OCI-LY1 (cell line): ENCODE measurements around the gene USP36.

Experiments used
- H2AFZ ChIP-seq: fragments of 200-600 bp; sonication (generic), shearing (Covaris generic); 2 replicates; pipeline ENCODE4 v1.6.0; 2014; ENCODE audit warnings: antibody characterized with exemption, mild to moderate bottlenecking, low read length
- H3F3A ChIP-seq: fragments of 200-600 bp; sonication (generic), shearing (Covaris generic); 2 replicates; pipeline ENCODE4 v1.6.0; 2014; ENCODE audit warnings: mild to moderate bottlenecking, antibody characterized with exemption, low read length, moderate library complexity; ENCODE audit not compliant: insufficient read depth
- H3K27ac ChIP-seq: fragments of 200-600 bp; sonication (generic); 2 replicates; pipeline ENCODE4 v1.5.1; 2014; ENCODE audit warnings: low read length, mixed run types, mild to moderate bottlenecking, low read depth; ENCODE audit not compliant: poor library complexity, severe bottlenecking
- H3K27me3 ChIP-seq: fragments of 200-600 bp; sonication (generic); 2 replicates; pipeline ENCODE4 v1.6.0; 2014; ENCODE audit warnings: antibody characterized with exemption, mild to moderate bottlenecking, low read length, moderate library complexity; ENCODE audit not compliant: insufficient read depth
- H3K36me3 ChIP-seq: fragments of 200-600 bp; sonication (generic); 2 replicates; pipeline ENCODE4 v1.6.1; 2014; ENCODE audit warnings: mild to moderate bottlenecking, antibody characterized with exemption, low read length, moderate library complexity, mixed read lengths; ENCODE audit not compliant: insufficient read depth
- H3K4me1 ChIP-seq: fragments of 200-600 bp; sonication (generic); 2 replicates; pipeline ENCODE4 v1.5.1; 2014; ENCODE audit warnings: mild to moderate bottlenecking, low read length, moderate library complexity; ENCODE audit not compliant: insufficient read depth, severe bottlenecking
- H3K4me2 ChIP-seq: fragments of 200-600 bp; sonication (generic), shearing (Covaris generic); 2 replicates; pipeline ENCODE4 v1.6.1; 2014; ENCODE audit warnings: low read length
- H3K4me3 ChIP-seq: fragments of 200-600 bp; sonication (generic); 2 replicates; pipeline ENCODE4 v1.5.1; 2014; ENCODE audit warnings: low read length, low read depth, mild to moderate bottlenecking, mixed read lengths; ENCODE audit not compliant: poor library complexity, severe bottlenecking
- H3K79me2 ChIP-seq: fragments of 200-600 bp; shearing (Covaris generic); 2 replicates; pipeline ENCODE4 v1.6.1; 2016; ENCODE audit warnings: mixed run types, low read length, mixed read lengths; ENCODE audit not compliant: insufficient read depth
- H3K9ac ChIP-seq: fragments of 200-600 bp; sonication (generic), shearing (Covaris generic); 2 replicates; pipeline ENCODE4 v1.6.1; 2014; ENCODE audit warnings: mild to moderate bottlenecking, low read length, mixed read lengths
- H3K9me2 ChIP-seq: fragments of 200-600 bp; sonication (generic), shearing (Covaris generic); 2 replicates; pipeline ENCODE4 v1.6.1; 2014; ENCODE audit warnings: low read depth, mild to moderate bottlenecking, low read length, mixed read lengths
- H3K9me3 ChIP-seq: fragments of 200-600 bp; shearing (Covaris generic); 2 replicates; pipeline ENCODE4 v1.6.1; 2014; ENCODE audit warnings: low read length, mixed read lengths
- H4K20me1 ChIP-seq: fragments of 200-600 bp; sonication (generic), shearing (Covaris generic); 2 replicates; pipeline ENCODE4 v1.6.0; 2016; ENCODE audit warnings: mild to moderate bottlenecking, low read length; ENCODE audit not compliant: insufficient read depth
- EZH2 ChIP-seq: fragments of 200-600 bp; sonication (generic), shearing (Covaris generic); IDR thresholded peaks from 2 replicates; pipeline ENCODE4 v1.8.0; 2017; ENCODE audit warnings: borderline replicate concordance, mixed run types, mild to moderate bottlenecking, antibody characterized with exemption, low read length, moderate library complexity, mixed read lengths
- TF ChIP-seq, protein P1 (sequence below): fragments of 200-600 bp; sonication (generic), shearing (Covaris generic); IDR thresholded peaks from 2 replicates; pipeline ENCODE4 v1.5.1; 2017; ENCODE audit warnings: mild to moderate bottlenecking, antibody characterized with exemption, low read length, moderate library complexity, mixed read lengths

Gene USP36

DNA sequence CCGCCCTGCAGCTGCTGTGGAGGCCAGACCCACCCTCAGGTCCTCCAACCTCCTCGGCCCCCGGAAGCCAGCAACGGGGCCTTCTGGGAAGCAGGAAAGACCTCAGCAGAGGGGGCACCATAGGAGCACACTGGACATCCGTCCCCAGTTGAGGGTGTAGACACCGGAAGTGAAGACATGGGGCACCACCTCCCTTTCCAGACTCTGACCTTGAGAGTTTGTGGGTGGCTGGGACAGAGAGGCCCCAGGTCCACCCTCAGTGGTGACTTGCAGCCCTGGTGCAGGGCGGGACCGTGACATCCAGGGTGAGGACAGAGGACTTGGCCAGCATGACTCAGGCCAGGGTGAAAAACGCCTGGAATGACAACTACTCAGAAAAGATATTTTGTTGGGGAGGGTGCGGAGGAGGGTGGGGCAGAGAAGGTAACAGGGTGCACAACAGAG lies 42.5 kb upstream of the USP36 start:
- Histone ChIP-seq H3K4me3 (no peak overlapping the region), H2AFZ (no peak overlapping the region), H3K4me2 (no peak overlapping the region)

DNA sequence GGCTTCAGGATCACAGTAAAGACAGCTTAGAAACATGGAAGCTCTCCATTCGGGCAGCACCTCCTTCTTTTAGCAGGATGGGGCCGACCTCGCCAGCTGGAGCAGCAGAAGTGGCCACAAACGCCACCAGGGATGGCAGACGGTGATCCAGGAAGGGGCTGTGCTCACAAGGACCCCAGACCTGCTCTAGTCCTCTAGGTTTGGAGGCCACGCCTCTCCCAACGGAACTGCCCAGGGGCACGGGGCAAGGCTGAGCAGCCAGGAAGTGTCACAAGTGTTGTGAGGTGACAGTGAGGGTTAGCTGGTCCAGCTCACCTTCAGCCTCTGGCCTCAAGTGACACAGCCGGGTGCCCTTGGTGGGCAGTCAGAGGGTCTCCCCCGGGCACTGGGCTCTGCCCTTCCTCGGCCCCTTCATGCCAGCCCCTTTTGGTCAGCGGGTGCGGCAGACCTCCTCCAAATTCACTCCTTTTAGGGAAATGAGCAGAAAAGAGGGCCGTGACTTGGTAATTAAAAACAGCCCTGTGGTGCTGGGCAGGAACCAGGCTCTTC lies 42.0 kb upstream of the USP36 start:
- no peaks in the 10 kb centered on the region for H3K9me2 ChIP-seq
- H2AFZ ChIP-seq = no peak overlapping the region
- H3K9ac ChIP-seq = no peak overlapping the region
- no peak overlapping the region for H3K4me3 ChIP-seq
- no peaks in the 10 kb centered on the region for H3K79me2 ChIP-seq
- H3K4me1 ChIP-seq = no peaks in the 10 kb centered on the region
- H3K9me3 ChIP-seq = no peaks in the 10 kb centered on the region
- no peaks in the 10 kb centered on the region; the same call in none of the 2 replicates for H3K27me3 ChIP-seq
- no peak overlapping the region for H3K27ac ChIP-seq
- no peaks in the 10 kb centered on the region for H4K20me1 ChIP-seq
- H3F3A ChIP-seq = no peaks in the 10 kb centered on the region
- TF ChIP-seq, protein P1, sequence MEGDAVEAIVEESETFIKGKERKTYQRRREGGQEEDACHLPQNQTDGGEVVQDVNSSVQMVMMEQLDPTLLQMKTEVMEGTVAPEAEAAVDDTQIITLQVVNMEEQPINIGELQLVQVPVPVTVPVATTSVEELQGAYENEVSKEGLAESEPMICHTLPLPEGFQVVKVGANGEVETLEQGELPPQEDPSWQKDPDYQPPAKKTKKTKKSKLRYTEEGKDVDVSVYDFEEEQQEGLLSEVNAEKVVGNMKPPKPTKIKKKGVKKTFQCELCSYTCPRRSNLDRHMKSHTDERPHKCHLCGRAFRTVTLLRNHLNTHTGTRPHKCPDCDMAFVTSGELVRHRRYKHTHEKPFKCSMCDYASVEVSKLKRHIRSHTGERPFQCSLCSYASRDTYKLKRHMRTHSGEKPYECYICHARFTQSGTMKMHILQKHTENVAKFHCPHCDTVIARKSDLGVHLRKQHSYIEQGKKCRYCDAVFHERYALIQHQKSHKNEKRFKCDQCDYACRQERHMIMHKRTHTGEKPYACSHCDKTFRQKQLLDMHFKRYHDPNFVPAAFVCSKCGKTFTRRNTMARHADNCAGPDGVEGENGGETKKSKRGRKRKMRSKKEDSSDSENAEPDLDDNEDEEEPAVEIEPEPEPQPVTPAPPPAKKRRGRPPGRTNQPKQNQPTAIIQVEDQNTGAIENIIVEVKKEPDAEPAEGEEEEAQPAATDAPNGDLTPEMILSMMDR = no peak
- TF ChIP-seq EZH2 = no peak
- no peak overlapping the region for H3K4me2 ChIP-seq
- H3K36me3 ChIP-seq = no peaks in the 10 kb centered on the region

More for the DNA sequence above, 42.5 kb upstream of the USP36 start:
- Histone ChIP-seq H3K27me3 (no peaks in the 10 kb centered on the region; the same call in none of the 2 replicates), H4K20me1 (no peaks in the 10 kb centered on the region), H3F3A (no peaks in the 10 kb centered on the region), H3K36me3 (no peaks in the 10 kb centered on the region), H3K4me1 (no peaks in the 10 kb centered on the region), H3K9me3 (no peaks in the 10 kb centered on the region), H3K79me2 (no peaks in the 10 kb centered on the region), H3K9ac (no peak overlapping the region), H3K9me2 (no peaks in the 10 kb centered on the region), H3K27ac (no peak overlapping the region)
- TF ChIP-seq, protein P1 = no peak
- no peak for TF ChIP-seq EZH2

DNA sequence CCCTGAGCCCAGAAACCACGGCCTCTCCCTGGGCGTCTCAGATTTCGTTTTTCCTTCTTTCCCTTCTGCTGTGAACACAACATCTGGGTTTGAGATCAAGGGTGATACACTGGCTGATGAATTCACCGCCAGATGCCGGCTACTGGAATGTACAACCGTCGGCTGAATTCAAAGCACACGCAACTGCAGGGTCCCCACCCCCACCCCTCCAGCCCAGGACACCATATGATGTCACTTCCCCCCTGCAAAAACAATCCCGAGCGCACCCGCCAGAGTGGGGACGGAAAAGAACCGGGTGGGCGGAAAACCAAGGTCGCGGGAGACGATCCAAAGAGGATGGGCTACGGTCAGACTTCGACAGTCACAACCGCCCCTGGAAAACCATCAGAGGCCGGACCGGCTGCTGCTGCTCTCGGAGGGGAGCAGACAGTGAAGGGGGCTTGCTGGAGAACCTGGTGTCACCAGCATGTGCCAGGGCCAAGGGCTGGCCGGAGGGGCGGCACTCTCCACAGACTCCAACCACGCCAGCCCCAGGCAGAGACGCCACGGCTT lies 39.1 kb upstream of the USP36 start:
- Histone ChIP-seq H3K9ac (no peak overlapping the region), H2AFZ (no peak overlapping the region), H3K27ac (no peak overlapping the region), H3K9me3 (no peaks in the 10 kb centered on the region), H3K9me2 (no peaks in the 10 kb centered on the region), H3K4me2 (no peak overlapping the region), H3K27me3 (no peaks in the 10 kb centered on the region; the same call in none of the 2 replicates), H3K79me2 (no peaks in the 10 kb centered on the region), H4K20me1 (no peaks in the 10 kb centered on the region), H3K4me3 (no peak overlapping the region), H3K4me1 (no peaks in the 10 kb centered on the region), H3F3A (no peaks in the 10 kb centered on the region), H3K36me3 (no peaks in the 10 kb centered on the region)
- TF ChIP-seq EZH2 = no peak
- TF ChIP-seq, protein P1 = no peak
